NCI-H2196 treated with DMSO at 0.1 percent for 48 hours (cell line): ENCODE data around the gene STPG2.

Experiments used
- DNase-seq: peaks from one replicate; lab custom pipeline; 2025; ENCODE audit not compliant: unreplicated experiment; lab: John Stamatoyannopoulos, UW

The STPG2 gene

DNA sequence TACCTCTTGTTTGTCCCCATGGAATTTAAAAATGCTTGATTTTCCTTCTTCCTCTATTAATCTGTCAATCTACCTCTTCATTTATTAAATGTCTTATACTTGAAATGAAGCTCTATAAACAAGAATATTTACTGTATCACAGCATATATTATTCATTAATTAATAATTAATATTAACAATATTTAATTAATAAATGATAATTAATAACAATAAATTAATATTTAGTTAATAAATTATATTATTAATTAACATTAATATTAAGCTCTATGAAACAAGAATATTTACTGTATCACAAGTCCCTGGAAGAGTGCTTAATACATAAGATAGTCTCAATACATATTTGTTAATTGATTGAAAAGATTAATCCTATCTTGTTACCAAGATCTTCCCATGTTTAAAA is 306.6 kb downstream of the STPG2 start:
- no peak for DNase-seq

DNA sequence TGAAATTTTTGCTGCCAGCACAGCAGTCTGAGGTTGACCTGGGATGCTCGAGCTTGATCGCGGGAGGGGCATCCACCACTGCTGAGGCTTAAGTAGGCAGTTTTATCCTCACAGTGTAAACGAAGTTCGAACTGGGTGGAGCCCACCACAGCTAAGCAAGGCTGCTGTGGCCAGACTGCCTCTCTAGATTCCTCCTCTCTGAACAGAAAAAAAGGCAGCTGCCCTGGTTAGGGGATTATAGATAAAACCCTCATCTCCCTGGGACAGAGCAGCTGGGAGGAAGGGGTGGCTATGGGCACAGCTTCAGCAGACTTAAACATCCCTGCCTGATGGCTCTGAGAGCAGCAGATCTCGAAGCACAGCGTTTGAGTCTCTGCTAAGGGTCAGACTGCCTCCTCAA is 314.6 kb downstream of the STPG2 start:
- DNase-seq = no peak

DNA sequence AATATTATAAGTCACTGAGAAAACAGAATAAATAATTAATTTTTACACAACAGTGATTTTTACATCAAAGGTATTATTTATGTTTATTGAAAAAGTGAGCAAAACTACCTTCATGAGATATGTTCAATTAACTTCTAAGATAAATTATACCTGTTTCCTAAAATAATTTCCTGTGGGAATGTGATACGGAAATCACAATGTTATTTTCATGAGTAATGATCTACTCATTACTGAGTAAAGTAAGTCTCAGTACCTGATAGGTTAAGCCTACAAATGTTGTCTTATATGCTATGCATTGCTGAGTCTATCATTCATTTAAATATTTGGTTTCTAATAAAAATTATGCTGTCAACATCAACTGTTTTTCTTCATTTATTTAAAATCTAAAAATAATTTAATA is 324.0 kb downstream of the STPG2 start:
- no peak for DNase-seq

DNA sequence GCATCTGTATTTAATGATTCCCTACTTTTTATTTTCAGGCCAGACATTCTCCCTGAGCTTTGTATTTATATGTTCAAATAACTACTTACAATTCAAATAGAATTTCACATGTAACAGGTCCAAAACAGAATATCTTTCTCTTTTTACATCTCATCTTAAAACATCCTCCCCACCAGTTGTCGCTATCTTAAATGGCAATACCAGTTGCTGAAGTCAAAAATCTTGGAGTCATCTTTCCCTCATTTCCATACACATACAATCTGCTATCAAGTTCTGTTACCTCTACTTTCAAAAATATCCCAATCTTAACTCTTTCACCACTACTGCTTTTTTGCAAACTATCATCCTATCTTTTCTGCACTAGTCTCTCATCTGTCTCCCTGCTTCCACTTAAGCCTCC is 330.5 kb downstream of the STPG2 start:
- DNase-seq = no peak

DNA sequence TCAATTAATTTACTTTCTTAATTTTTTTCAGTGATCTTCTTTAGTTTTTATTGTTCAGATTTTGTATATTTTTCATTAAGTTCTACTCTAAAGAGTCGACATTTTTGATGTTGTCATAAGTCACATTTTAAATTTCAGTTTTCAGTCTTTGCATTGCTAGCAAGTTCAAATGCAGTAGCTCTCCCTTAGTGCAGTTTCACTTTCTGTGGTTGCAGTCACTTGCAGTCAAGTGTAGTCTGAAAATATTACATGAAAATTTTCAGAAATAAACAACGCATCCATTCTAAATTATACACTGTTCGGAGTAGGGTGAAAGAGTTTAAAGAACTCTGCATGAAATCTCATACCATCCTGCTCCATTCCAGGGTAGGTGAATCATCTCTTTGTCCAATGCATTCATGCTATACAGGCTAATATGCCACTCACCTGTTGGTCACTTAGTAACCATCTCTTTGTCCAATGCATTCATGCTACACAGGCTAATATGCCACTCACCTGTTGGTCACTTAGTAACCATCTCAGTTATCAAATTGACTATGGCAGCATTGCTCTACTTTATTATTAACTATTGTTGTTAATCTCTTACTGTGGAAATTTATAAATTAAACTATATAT is 356.9 kb downstream of the STPG2 start:
- no peak for DNase-seq

DNA sequence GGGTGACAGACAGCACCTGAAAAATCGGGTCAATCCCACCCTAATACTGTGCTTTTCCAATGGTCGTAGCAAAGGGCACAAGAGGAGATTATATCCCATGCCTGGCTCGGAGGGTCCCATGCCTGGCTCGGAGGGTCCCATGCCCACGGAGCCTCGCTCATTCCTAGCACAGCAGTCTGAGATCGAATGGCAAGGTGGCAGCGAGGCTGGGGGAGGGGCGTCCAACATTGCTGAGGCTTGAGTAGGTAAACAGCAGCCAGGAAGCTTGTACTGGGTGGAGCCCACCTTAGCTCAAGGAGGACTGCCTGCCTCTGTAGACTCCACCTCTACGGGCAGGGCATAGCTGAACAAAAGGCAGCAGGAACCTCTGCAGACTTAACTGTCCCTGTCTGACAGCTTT is 365.1 kb downstream of the STPG2 start:
- no peak for DNase-seq

DNA sequence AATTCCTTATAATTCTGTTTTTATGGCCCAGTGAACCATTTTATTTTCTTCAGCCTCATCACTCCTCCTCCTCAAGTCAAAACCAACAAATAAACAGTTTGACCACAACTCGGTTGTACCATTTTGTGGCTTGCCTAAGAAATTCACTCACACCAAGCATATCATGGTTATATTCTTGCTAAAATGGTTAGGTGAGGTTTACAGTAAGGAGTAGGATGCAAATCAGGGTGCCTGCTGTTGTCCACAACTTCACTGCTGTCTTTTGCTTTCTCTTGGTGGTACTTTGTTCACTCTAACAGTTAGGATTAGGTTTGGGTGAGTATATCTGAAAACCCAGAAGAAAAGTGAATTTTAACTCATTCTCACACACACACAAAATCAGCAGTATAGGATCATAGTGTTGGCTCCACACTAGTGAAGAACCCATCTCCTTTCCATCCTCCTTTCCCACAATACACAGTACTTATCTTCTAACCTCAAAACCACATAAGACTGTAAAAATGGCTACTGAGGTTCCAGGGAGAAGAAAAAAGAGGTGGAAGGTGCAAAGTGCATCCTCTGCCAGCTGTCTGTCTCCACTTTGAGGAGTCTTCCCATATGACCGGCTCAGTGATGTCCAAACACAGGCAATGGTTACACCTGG is 368.8 kb downstream of the STPG2 start:
- DNase-seq = no peak

DNA sequence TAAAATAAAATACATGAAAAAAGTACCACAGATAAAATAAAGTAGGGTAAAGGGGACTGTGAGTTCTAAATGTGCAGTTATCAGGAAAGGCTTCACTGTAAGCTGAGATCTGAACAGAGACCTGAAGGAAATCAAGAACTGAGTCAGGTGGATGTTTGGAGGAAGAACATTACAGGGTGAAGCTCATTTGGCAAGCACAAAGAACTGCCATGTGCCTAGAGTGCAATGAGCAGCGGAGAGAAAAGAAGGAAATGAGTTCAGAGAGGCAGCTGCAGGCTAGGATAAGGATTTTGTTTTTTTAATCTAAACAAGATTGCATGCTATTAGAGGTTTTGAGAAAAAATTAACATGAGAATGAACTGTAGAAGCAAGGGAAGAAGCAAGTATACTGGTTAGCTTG is 373.1 kb downstream of the STPG2 start:
- no peak for DNase-seq

DNA sequence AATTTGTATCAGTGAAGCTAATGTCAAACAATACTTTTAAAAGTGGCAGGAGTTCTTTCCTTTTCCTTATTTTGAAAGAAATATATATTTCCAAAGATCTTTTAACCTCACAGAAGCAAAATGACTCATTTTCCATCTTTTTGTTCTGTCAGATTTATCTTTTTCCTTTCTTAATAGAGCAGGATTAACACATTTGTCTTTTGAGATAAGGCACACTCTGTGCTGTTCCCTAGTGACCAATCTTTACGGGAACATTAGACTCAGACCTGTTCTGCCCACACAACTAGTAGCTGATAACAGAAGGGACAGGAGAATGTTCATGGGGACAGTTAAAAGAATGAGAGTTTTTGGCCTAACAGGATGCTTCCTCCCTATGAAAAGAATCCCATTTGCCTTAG is 381.2 kb downstream of the STPG2 start:
- DNase-seq = no peak

DNA sequence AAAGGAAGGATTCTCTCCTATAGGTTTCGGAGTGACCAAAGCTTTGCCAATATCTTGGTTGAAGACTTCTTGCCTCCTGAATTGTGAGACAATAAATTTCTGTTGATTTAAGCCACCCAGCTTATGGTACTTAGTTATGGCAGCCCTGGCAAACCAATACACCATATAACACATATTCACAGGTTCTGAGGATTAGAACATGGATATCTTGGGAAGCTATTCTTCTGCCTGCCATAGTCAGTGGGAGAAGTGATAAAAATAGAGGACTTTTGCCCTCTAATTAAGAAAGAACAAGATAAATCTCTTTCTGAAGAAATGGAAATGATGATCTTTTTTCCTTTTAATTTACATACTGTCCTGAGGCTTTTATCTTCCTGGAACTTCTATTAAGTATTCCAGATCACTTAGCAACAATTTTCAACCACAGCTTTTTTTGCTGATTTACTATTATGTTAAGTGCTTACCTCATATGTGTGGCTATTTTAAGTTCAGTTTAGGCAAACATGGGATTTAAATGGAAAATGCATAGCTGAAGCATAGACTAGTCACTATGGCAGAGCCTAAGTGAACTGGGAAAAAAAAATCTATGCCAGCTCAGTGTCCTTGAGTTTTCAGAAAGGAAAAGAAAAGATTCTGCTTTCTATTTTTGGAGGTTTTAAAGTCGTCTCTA is 381.7 kb downstream of the STPG2 start:
- DNase-seq = no peak

DNA sequence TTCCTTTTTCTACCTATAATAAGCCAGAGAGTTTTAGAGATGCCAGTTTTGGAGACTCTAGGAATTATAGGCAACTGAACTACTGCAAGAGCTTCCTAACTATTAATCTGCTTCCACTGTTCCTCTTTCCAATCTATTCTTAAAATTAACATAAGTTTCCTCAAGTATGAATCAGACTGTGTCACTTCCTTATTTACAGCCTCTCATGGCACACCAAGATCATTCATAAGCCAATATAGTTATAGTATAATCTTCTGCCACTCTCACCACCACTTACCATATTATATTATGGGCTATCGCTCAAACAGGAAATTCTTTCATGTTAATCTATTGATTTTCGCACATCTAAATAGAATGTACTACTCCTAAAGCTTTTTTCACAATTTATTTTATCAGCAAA is 383.5 kb downstream of the STPG2 start:
- no peak for DNase-seq

DNA sequence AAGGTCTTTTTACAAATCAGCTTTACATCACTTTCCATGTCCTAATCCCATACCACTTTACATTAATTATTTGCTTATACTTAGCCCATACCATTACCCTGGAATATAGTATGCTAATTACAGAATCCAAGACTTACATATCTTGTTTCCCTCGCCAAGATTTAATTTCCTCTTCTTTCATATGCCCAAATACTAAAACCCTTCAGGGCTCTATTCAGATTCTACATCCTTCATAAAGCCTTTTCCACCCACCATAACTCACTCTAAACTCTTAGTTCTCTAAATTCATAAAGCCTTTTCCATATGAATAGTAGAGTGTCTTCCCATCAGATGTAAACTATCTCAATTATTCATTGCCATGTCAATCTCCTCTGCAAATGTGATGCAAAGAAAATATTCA is 390.7 kb downstream of the STPG2 start:
- DNase-seq = no peak

DNA sequence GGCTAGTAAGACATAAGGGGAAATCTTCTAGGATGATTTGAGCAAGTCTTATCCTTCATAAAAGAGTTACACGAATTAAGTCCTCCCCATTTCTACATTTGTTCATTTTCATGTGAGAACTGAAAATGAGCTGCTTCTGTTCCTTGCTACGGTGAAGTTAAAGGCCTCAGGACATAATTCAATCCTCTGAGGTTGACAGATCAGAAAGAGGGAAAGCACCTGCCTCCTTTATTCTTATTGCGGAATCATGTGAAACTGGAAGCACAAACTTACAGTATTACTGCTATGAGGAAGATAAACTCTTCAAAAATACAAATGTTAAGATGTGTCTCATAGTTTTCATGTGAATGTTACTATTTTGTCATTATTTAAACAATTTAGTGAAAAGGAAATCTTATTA is 395.3 kb downstream of the STPG2 start:
- DNase-seq = no peak

DNA sequence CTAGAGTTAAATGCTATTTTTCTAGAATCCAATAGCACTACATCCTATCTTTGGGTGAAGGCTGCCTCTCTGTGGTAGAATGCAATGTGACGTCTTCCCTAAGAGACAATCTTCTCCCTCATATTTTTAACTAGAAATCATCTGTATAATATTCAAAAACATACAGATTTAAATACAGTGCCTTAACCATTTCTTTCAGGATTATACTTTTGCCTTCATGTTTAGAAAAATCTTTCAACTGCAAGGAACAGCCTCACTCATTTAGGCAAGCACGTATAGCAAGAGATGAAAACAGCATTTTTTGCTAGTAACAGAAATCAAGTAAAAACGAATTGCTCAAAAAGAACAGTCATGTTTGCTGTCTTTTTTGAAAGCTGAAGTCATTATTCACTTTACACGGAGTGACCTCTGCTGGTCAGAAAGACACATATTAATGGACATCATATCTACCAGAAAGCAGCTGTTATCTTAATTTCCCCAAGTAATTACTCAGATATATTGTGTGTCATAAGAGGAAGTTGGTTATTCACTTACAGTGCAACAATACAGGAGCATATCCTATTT is 422.3 kb downstream of the STPG2 start:
- DNase-seq = no peak

DNA sequence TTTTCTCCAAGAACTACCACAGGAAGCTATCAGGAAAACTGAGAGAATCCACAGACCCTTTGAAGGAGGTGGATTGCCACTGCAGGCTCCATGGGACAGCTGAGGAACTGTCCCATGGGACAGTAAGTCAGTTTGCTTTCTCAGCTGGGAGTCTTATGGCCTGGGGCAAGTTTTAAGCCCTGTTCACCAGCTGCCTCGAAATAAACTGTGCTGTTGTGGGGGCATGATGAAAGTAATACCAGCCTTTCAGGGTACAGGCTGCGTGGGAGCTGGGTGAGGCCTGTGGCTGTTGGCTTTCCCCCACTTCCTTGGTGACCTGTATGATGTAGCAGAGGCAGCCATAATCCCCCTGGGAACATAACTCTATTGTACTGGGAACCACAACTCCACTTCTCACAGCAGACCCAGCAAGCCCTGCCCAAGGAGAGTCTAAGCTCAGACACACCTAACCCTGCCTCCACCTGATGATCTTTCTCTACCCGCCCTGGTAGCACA is 452.1 kb downstream of the STPG2 start:
- no peak for DNase-seq

DNA sequence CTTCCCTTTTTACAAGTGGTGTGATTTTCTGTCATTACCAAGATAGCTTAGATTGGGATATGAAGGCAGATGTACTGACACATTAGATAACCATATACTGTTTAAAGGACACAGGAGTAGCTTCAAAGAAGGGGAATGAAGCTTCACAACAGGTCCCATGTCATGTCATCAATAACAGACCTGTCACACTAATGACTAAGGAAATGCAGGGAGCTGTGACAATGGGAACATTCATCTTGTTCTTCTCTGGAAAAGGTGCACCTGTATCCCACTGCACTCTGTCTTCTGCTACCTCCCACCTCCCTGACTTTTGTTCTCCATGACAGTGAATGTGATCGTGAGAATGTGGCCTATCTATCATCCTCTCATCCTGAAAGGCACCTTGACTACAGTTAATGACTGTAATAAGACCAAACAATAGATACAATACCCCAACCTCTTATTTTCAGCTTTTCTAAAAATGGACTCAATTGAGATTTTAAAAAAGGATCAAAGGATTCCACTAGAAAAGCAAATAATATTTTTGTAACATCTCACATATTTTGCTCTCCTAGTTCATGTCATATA is 472.5 kb downstream of the STPG2 start:
- DNase-seq = no peak

DNA sequence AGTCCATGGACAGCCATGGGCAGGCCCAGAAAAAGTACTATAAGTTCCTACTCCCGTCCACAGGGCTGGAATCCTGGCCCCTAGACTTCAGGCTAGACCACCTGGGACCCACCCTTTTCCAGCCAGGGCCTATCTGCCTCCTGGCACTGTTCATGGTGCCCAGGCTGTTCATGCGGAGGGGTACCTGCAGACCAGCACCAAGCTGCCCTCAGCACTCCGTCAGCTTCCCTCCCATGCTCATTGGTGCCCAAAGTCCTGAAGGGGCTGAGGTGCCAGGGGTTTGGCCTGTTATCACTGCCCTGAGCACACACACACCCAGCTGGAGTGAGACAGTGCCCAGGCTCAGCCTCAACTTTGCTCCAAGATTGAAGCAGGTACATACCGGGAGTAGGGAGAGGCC is 477.7 kb downstream of the STPG2 start:
- DNase-seq = no peak

DNA sequence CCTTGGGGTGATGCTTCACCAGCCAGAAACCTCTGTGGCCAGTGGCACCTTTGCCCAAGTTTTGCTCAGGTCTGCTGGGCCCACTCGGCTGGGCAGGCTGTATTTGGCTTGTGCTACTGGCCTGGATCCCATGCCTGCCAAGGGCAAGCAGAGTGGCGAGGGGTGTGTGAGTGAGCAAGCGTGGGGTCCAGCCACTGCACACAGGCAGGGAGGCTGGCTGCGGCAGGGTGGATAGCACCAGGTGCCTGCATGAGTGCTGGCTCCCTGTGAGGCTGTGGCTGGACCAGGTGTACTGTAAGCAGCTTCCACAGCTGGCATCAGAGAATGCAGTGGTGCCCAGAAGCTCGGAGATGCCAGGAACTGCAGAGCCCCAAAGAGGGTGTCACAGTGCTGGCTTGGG is 478.5 kb downstream of the STPG2 start:
- DNase-seq = no peak

DNA sequence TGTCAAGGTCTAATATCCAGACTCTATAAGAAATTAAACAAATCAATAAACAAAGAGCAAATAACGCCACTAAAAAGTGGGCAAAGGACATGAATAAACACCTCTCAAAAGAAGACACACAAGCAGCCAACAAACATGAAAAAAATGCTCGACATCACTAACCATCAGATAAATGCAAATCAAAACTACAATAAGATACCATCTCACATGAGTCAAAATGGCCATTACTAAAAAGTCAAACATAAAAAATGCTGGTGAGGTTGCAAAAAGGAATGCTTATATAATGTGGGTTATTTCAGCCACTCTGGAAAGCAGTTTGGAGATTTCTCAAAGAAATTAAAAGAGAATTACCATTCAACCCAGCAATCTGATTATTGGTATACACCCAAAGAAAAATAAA is 481.1 kb downstream of the STPG2 start:
- DNase-seq = no peak

DNA sequence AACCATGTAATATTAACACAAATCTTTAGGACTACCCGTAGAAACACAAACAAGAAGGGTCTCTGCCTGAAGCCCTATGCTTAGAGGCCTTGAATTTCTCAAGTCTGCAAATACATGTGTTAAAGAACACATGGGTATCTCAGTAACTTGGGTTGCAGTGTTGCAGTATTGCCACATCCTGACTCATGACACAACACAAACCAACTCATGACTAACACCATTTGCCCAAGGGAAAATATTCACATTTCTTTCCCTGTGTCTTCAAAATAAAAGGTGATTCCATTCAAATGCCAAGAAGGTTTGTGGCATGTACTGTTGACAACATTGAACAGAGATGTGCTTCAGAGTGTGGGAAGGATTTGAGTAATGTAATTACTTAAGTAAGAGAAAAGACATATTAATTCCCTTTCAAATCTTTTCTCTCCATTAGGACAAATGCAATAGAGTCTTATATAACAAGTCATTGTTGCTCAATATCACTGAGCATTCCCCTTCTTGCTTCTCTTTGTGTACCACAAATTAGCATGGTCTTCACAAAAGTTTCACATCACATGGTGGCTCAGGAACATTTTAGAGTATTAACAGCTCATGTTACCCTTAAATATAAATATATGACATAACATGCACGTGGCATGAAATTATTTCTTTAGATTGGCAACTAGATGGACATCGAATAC is 487.1 kb downstream of the STPG2 start:
- no peak for DNase-seq

DNA sequence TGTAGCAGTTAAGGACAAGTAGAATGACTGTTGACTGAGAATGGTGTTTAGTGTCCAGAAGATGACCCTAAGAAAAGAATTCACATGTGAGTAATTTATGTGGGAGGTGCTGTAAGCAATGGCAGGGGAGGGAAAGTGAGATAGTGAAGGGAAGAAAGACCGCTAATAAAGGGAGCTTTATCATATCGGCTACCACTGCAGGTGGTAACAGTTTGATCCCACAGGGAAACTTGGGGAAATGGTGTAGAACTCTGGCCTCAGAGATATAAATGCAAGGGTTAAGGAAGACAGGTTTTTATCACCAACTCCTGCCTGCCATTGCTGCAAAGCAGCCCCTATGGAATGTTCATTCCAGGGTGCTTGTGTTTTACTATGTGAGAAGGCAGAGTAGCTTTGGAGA is 489.6 kb downstream of the STPG2 start:
- no peak for DNase-seq
